ENCODE results near the gene CDC42EP2.

CDC42EP2 gene

GRCh38 chr11:65310736-65311135, 3.9 kb upstream of the CDC42EP2 start:
- Mint-ChIP-seq H3K36me3 (ENCODE audit: low read depth) (peaks cover 4% of the 10 kb centered on the region), H3K4me1 (peaks cover 35% of the 10 kb centered on the region), H3K9me3 (no peaks in the 10 kb centered on the region), H3K27ac (no peak overlapping the region), H3K27me3 (ENCODE audit: low read depth) (peaks cover 2% of the 10 kb centered on the region), H3K4me3 (peak overlapping the region in 1 of 3 experiments; percentile 34)
- TF ChIP-seq CTCF (IDR thresholded peaks at IDR 0.05; ENCODE audit: unreplicated experiment in 3 of 3), result no peak

GRCh38 chr11:65311170-65311678, 3.4 kb upstream of the CDC42EP2 start:
- no peaks in the 10 kb centered on the region for H3K9me3 Mint-ChIP-seq
- H3K27ac Mint-ChIP-seq, result peak overlapping the region in 1 of 3 experiments; percentile 54
- H3K36me3 Mint-ChIP-seq (ENCODE audit: low read depth), result peaks cover 4% of the 10 kb centered on the region
- peaks cover 4% of the 10 kb centered on the region for H3K27me3 Mint-ChIP-seq (ENCODE audit: low read depth)
- TF ChIP-seq CTCF (IDR thresholded peaks at IDR 0.05; ENCODE audit: unreplicated experiment in 3 of 3), result no peak
- peak overlapping the region in 2 of 3 experiments; percentile 23 to 35 for H3K4me3 Mint-ChIP-seq
- peaks cover 38% of the 10 kb centered on the region for H3K4me1 Mint-ChIP-seq

GRCh38 chr11:65315204-65315865, 669 bp downstream of the CDC42EP2 start:
- Mint-ChIP-seq H3K4me1 (peaks cover 46% of the 10 kb centered on the region), H3K27ac (peak overlapping the region; percentile 57 to 81 (median 66)), H3K9me3 (no peaks in the 10 kb centered on the region), H3K27me3 (ENCODE audit: low read depth) (peaks cover 4% of the 10 kb centered on the region), H3K36me3 (ENCODE audit: low read depth) (peaks cover under 1% of the 10 kb centered on the region), H3K4me3 (peak overlapping the region; percentile 85 to 91 (median 86))
- peak; percentile 99 for TF ChIP-seq CTCF (IDR thresholded peaks at IDR 0.05; ENCODE audit: unreplicated experiment in 3 of 3)

- H3K4me3 Mint-ChIP-seq, result peak overlapping the region; percentile 85 to 91 (median 86)
- H3K27ac Mint-ChIP-seq, result peak overlapping the region; percentile 57 to 81 (median 66)
- H3K9me3 Mint-ChIP-seq, result no peaks in the 10 kb centered on the region
- H3K4me1 Mint-ChIP-seq, result peaks cover 42% of the 10 kb centered on the region
- peak; percentile 7 to 47 (median 45) for TF ChIP-seq CTCF (IDR thresholded peaks at IDR 0.05; ENCODE audit: unreplicated experiment in 3 of 3)
- H3K36me3 Mint-ChIP-seq (ENCODE audit: low read depth), result peaks cover 3% of the 10 kb centered on the region
- peaks cover 4% of the 10 kb centered on the region for H3K27me3 Mint-ChIP-seq (ENCODE audit: low read depth)
These were observed 1.2 kb downstream of the CDC42EP2 start for GRCh38 chr11:65315866-65316226.

GRCh38 chr11:65316227-65317024, 1.8 kb downstream of the CDC42EP2 start:
- Mint-ChIP-seq H3K27ac (peak overlapping the region; percentile 66 to 81 (median 67)), H3K27me3 (ENCODE audit: low read depth) (peaks cover 4% of the 10 kb centered on the region), H3K36me3 (ENCODE audit: low read depth) (peaks cover 3% of the 10 kb centered on the region), H3K4me3 (peak overlapping the region; percentile 85 to 91 (median 86)), H3K9me3 (no peaks in the 10 kb centered on the region), H3K4me1 (peaks cover 39% of the 10 kb centered on the region)
- no peak for TF ChIP-seq CTCF (IDR thresholded peaks at IDR 0.05; ENCODE audit: unreplicated experiment in 3 of 3)
